HG03066 (cell line): ENCODE results near the gene JCHAIN.
"Not testable (repeated sequence)": the region's sequence is repeated elsewhere in the genome, so short reads cannot be mapped to it uniquely, and the experiment has no call there.

Experiments
- ATAC-seq: cut with Tn5 transposase; IDR thresholded peaks from one replicate; pipeline ENCODE4 v1.9.1; 2021; ENCODE audit warnings: low read depth; ENCODE audit not compliant: unreplicated experiment

Gene JCHAIN

DNA sequence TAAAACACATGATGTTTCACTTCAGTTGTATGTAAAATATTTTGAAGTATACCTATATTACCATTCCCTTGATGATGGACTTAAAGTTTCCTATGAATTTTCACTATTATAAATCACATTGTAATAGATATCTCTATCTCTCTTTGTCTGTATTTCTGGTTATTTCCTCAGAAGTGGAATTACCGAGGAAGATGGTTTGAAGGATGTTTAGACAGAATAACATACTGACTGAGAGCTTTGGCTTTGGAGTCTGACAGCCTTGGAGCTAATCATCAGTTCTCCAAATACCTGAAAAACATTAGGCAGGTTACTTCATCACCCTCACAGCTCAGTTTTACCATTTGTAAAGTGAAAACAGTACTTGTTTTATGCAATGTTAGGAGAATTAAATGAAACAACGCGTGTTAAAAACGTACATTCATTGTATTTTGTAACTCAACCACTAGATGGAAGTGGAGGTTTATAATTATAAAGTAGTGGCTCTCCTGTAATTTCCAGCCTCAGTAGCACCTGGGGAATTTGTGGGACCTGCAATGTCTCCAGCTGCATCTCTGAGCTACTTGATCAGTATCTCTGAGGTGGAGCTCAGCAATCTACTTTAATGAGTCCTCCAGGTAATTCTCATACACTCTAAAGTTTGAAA is 14.3 kb downstream of the JCHAIN start:
- no peak for ATAC-seq

DNA sequence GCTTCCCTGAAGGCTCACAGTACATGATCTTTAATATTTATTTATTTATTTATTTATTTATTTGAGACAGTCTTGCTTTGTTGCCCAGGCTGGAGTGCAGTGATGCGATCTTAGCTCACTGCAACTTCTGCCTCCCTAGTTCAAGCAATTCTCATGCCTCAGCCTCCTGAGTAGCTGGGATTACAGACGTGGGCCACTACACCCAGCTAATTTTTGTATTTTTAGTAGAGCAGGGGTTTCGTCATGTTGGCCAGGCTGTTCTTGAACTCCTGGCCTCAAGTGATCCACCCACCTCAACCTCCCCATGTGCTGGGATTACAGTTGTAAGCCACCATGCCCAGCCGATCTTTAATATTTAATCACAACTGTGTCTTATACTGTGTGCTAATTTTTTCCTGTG is 15.6 kb downstream of the JCHAIN start:
- ATAC-seq, result not testable (repeated sequence)

DNA sequence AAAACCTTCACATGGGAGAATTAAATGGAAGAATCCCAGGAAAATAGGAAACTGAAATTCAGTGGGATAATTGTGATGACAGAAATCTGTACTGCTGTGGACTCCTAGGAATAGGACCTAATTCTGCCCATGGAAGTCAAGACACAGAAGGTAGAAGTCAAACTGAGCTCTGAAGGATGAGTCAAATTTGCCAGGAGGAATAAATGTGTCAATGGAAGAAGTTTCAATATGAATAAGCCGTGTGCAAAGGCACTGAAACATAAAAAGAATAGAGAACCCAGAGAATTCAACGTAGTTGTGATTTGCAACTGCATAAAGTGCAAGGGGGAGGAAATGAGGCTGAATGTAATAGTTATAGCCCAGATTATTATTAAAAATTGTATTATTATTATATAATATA is 26.1 kb downstream of the JCHAIN start:
- ATAC-seq, result no peak

DNA sequence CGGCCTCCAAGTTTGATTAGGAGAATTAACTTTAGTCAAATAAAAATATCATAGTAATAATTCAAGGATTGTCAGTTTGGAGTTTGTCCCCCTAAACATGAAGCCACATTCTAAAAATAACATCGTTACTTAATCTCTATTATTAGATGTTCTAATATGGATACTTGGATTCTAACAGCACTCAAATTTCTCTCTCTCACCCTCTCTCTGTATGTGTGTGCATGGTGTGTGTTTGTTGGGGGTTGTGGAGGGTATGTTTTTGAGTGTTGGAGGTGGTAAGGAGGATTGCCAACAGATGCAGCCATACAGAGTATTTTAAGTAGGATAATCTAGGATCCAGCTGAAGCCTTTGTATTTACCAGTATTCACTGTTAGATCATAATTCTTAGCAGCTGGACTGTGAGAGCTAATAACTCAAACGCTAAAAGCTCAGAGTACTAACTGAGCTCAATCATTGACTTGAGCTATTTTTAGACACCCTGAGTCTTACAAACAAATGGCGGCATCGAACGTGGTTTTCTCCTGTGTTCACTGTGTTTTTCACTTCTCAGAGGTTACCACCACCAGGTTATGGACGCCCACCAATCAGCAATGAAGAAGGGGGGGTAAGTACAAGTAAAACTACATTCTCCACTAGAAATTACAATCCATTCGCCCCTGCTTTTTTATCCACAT is 28.9 kb downstream of the JCHAIN start:
- ATAC-seq, result no peak

DNA sequence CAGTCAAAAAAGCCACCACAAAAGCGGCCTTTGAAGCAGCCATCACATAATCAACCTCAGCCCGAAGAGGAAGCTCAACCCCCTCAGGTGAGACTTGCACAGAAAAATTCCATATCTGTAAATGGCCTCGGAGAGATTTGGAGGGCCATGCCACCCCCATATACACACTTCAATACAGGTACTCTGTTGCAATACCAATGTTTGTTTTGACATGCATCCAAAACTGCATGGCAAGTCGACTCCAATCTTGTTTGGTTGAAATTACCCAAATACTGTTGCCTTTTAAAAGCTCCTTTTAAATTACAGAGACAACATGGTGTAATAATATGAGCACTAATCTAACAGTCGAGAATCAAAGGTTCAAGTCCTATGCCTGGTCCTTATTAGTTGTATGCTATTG is 31.8 kb downstream of the JCHAIN start:
- ATAC-seq, result no peak

DNA sequence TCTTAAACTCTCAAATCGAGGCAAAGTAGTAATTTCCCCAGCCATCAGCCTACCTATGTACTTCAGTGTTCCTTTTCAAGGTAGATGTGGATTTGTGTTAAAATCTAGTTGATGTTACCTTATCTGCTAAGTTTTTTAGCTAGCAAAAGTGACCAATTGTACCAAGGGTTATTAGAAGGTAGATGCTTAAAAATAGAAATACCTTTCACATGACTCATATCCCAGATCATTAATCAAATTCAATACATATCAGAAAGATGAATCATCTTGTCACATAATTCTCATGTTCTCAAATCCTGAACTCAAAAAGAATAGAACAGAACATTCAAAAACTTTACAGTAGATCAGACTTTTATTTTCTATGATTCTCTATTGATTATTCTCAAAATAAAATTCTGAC is 34.3 kb downstream of the JCHAIN start:
- no peak for ATAC-seq

DNA sequence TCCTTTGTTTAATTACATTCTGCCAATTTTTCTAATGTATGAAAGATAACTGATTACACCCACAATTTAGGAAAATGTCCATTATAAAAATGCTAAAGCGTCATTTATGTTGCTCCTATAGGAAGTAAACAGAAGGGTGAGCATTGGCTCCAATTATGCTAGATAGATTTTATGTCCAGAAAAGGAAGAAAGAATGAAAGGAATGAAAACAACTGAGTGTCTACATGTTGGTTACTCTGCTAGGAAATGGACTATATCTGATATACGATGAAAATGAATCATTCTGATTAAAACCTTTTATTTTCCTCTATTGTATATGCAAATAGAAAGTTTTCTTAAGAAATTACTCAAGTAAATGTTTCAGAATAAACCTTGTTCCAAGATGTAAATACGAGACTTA is 36.1 kb downstream of the JCHAIN start:
- no peak for ATAC-seq

DNA sequence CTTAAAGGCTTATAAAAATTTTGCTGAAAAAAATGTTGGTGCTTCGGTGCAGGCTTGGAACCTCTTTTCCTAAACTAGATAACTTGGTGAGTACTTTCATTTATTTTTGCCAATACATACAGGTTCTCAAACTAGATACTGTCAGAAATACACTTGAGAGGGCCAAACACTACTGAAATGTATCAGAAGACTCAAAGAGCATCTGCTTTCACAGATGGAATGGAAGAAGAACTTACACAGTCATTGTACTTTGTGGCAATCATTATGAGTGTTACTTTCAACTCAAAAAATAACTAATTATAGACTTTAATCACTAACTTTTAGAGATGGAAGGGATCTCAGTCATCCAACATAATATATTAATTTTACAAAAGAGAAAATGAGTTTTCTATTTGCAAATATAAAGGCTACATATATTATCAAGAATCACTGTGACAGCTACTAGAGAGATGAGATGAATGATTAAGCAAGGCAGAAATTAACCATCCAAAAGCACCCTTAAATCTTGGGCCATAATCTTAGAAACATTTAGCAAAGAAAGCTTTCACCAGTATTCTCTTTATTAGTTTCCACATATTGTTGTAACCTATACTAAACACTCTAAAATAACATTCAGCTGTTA is 36.7 kb downstream of the JCHAIN start:
- ATAC-seq, result no peak

DNA sequence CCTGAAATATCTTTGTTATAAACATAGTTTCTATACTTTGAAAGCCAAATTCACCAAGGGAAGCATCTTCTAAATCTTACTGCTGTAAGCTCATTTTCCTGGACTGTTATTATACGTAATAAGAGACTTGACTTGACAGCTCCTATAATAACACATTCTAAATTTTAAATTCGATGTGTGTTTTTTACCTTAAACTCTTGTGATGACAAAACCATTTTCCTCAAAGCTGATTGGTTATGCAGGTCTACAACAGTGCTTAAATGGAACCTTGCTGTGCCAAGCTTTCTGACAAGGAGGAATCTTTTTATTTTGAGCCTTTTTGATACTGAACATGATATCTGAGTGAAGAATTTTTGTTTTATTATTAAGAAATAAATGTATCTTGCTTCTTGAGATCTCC is 37.9 kb downstream of the JCHAIN start, which contains the start of gene ENAM:
Gene ENAM (plus strand): TSS at position 301 of the 400 bp plus-strand sequence. CDS start 757 bp downstream, outside the sequence.
- no peak for ATAC-seq

DNA sequence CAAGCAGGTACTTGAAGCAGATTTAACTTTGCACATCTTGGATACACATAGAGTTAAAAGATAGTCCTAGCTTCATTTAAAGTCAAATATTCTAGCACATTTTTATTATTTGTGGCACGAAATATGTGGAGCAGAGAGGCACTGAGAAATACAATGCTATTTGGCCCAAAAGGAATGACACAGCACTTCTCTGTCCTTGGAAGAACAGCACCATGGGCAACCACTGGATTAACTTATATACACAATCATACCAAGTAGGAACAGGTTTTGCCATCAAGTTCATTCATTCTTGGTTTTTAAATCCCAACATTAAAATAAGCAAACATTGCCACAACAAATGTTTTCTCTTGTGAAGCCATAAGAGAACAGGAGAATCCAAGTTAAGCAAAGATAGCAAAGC is 38.7 kb downstream of the JCHAIN start:
- no peak for ATAC-seq

DNA sequence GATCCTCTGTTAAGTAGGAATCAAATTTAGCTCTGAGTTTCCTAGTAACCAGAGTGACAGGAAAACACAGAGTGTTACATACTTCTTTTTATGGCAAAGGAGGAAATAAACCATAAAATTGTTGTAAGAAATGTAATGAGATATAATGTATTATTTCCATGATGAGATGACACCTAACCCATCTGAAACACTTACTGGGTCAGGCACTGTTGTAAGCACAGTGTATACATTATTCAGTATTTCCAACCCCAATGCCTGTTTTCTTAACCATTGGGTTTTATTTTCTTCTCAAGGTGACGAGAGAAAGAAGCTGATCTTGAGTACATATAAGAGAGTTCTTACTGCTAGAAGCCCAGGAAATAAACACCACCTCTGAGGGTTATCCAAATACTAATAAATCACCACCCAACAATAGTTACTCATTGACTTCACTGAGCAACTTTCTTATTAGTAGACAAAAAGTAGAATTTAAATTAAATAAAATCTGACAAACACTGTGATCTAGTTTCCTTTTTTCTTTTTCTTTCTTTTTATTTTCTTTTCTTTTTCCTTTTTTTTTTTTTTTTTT is 42.0 kb downstream of the JCHAIN start:
- no peak for ATAC-seq

DNA sequence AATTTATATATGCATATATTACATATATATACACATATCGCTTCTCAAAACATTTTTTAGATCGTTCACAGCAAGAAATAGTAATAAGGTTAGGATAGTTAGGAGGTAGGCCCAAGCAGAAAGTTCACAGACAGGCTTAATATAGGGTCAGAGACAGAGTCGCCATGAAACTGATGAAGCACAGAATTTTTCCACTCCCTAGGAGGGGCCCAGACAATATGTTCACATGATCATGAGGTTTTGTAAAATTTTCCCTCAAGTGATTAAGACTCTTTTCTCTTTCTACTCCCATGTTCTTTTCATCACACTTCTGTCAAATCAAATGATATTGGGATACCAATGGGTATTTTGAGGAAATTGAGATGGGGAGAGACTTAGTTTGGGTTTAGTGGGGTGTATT is 43.0 kb downstream of the JCHAIN start:
- ATAC-seq, result no peak

DNA sequence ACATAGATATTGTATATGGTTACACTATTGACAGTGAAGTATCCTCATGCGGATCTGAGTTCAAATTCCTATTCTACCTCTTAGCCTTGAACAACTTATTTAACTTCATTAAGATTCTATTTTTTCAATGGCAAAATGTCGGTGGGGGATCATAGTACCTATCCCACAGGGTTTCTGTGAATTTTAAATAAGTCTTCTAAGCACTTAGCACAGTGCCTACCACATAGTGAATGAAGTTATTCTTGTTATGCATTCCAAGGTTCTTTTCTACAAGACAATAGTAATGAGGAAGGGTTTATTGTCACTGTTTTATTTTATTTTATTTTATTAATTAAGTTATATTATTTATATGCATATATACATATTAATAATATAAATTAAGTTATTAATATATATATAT is 46.5 kb downstream of the JCHAIN start:
- ATAC-seq, result no peak

DNA sequence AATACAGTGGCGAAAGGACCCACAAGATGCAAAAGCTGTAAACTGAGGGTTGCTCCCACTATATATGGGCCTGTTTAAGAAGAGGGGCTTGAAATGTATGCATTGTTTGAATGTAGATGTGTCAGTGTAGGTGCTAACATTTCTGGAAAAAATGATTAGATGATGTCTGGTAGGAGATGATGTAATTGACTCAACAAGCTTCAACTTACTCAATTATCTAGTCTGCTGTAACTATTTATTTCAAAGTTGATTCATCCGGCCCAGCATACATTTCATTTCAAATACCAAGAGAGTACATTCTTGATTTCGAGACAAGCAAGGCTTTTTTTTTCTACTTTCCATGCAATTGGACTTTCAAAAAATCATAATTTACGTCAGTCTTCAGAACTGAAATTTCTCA is 47.0 kb downstream of the JCHAIN start:
- no peak for ATAC-seq

DNA sequence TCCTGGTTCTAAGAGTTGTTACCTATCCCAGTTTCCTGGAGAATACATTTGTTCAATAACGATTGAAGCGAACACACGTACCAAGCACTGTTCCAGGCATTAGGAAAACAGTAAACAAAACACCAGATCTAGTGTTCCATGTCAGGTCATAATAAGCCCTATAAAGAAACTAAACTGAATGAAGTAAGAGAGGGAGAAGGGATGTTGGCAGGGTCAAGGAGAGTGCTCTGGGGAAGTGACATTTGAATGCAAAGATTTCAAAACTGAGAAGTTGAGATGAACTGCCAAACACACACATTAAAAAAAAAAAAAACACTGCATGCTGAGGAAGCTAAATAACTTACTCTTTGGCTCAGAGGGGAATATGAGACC is 52.1 kb downstream of the JCHAIN start:
- ATAC-seq, result no peak

DNA sequence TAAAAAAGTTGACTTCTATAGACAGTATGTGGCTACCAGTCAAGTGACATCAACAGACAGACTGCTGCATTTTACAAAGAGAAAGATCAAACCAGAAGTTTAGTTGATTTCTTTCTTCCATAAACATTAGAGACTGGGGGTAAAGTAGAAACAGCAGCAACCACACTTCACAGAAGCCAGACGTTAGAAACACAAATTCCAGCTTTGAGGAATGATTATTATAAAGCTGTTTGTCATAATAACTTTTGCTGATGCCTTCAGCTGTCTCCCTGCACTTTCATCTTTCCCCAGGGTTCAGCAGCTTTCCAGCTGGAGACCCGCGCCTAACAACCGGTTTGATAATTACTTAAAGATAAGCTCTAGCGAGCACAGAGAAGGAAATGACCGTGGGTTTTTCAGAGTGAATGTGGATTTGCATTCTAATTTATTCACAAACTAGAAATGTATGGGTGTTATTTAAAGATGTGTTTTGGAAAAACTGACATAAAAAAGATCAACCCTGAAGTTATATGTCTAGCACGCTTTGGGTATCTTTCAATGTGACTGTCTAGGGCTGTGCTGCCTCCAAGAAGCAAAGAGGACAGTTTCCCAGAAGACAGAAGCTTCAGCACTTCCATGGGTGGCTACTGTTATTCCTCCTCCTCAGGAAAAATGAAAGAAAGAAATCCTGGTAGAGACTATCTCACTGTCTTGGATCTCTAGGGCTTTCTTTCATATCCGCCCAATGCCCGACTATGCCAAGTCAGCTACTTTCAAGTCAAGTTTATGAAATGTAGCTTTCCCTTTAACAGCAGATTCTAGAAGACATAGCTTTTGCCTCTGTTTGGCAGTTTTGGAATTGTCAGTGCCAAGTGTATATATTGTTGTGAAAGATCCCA is 52.8 kb downstream of the JCHAIN start:
- peak; percentile 64 for ATAC-seq

DNA sequence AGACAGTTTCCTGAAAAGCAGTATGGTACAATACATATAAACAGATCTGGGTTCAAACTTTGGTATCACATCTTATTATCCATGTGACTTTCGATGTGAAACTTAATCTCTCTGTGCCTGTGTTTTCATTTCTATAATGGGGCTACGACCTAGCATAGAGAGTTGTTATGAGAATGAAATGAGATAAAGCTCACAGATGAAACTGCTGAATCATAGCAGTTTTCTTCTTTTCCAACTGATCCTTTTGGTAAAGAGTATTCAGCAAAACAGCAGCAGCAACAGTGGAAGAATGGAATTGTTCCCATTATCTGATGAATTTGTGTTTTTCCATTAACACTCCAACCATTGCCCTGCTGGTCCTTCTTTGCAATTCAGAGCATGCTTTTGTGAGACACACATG is 58.0 kb downstream of the JCHAIN start:
- no peak for ATAC-seq

DNA sequence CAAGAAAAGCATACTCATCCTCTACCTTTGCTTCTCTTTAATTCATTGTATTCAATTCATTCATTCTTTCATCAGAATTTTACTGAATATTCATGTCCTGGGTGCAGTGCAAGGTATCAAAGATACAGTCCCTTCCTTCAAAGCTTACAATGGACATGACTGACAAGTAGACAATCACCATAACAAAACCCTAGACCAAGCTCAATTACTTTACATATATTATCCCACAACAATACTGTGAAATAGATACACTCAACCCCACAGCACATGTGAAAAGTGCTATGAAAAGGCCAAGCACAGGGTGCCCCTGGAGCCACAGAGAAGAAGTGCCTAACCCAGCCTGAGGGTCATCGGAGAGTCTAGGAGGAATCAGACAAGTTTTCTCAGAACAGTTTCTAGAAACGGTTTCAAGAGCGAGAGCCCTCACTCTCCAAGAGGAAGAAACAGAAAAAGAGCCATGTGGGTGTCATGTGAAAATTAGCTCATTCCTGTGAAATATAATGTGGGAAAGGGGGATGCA is 58.9 kb downstream of the JCHAIN start:
- no peak for ATAC-seq

DNA sequence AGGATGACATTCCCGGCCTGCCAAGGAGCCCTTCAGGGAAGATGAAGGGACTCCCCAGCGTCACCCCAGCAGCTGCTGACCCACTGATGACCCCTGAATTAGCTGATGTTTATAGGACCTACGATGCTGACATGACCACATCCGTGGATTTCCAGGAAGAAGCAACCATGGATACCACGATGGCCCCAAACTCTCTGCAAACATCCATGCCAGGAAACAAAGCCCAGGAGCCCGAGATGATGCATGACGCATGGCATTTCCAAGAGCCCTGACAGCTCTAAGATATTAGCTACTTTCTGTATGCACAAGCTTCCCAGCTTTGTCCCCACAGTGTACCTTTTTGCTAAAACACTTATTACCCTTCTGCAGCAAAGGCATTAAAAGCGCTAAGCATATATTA is 59.8 kb downstream of the JCHAIN start:
- ATAC-seq, result no peak
